ENCODE data around the gene SEMA3G. TPM values are rescaled to one million over a fixed set of nuclear protein-coding genes. Genes with fewer than 3 reads are reported as not detected.

The SEMA3G gene
- polyA plus RNA-seq, 1 donor (not counting 4 experiments of a cell fraction or from before 2014, with no cell fraction given) = 0.07 TPM

DNA sequence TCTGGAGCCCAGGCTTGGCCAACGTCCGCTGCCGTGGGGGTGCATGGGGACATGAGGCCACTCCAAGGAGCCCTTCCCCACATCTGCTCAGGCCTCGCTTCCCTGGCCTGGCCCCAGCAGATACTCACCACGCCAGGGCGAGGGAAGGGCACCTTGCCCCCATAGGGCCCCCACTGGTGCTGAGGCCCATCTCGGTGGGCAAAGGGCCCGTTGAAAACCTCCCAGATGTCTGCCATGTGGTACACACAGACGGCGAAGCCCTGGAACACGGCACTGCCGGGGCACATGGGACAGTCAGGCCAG, 4.7 kb downstream of the SEMA3G start:
- no peak for FAIRE-seq
- DNase-seq (ENCODE audit: low read depth, low spot score) = no peak
- Histone ChIP-seq H3K4me1 (ENCODE audit: control insufficient read depth, extremely low read depth, insufficient read depth, low read length) (peaks cover 10% of the 10 kb centered on the region), H3K9me3 (ENCODE audit: control insufficient read depth, low read depth, low read length) (no peaks in the 10 kb centered on the region), H3K9ac (ENCODE audit: control insufficient read depth, extremely low read depth, insufficient read depth, low read length) (no peak overlapping the region), H3K4me3 (ENCODE audit: control insufficient read depth in 2 of 3, extremely low read depth in 1 of 3, insufficient read depth in 2 of 3, low read depth in 1 of 3, low read length in 3 of 3) (no peak overlapping the region), H3K36me3 (ENCODE audit: control insufficient read depth in 2 of 2, extremely low read depth in 1 of 2, insufficient read depth in 2 of 2, low read length in 2 of 2) (no peaks in the 10 kb centered on the region), H3K27me3 (ENCODE audit: control insufficient read depth, extremely low read depth, insufficient read depth, low read length) (no peaks in the 10 kb centered on the region), H2AFZ (ENCODE audit: control insufficient read depth, low read length) (no peak overlapping the region), H3K79me2 (ENCODE audit: control insufficient read depth, insufficient read depth, low read length) (no peaks in the 10 kb centered on the region), H3K9me1 (ENCODE audit: control insufficient read depth, extremely low read depth, insufficient read depth, low read length) (no peaks in the 10 kb centered on the region), H3K27ac (ENCODE audit: control insufficient read depth, insufficient read depth, low read length) (no peak overlapping the region), H4K20me1 (ENCODE audit: control insufficient read depth, extremely low read depth, insufficient read depth, low read length) (no peaks in the 10 kb centered on the region), H3K4me2 (ENCODE audit: control insufficient read depth, extremely low read depth, insufficient read depth, low read depth, low read length) (no peak overlapping the region)
- TF ChIP-seq EZH2 (IDR thresholded peaks at IDR 0.05; ENCODE audit: low read length) = no peak
- TF ChIP-seq, protein P1, sequence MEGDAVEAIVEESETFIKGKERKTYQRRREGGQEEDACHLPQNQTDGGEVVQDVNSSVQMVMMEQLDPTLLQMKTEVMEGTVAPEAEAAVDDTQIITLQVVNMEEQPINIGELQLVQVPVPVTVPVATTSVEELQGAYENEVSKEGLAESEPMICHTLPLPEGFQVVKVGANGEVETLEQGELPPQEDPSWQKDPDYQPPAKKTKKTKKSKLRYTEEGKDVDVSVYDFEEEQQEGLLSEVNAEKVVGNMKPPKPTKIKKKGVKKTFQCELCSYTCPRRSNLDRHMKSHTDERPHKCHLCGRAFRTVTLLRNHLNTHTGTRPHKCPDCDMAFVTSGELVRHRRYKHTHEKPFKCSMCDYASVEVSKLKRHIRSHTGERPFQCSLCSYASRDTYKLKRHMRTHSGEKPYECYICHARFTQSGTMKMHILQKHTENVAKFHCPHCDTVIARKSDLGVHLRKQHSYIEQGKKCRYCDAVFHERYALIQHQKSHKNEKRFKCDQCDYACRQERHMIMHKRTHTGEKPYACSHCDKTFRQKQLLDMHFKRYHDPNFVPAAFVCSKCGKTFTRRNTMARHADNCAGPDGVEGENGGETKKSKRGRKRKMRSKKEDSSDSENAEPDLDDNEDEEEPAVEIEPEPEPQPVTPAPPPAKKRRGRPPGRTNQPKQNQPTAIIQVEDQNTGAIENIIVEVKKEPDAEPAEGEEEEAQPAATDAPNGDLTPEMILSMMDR (optimal IDR thresholded peaks at IDR 0.05 in 1 of 3, IDR thresholded peaks at IDR 0.05 in 1 of 3, conservative IDR thresholded peaks at IDR 0.05 in 1 of 3; ENCODE audit: extremely low read depth in 1 of 3, insufficient read depth in 2 of 3, low read length in 3 of 3) = no peak
- dilution Hi-C loops (cut with MboI; ENCODE audit: extremely low pct_ligation_motif_present, low sequenced_read_pairs) = no loop called here

DNA sequence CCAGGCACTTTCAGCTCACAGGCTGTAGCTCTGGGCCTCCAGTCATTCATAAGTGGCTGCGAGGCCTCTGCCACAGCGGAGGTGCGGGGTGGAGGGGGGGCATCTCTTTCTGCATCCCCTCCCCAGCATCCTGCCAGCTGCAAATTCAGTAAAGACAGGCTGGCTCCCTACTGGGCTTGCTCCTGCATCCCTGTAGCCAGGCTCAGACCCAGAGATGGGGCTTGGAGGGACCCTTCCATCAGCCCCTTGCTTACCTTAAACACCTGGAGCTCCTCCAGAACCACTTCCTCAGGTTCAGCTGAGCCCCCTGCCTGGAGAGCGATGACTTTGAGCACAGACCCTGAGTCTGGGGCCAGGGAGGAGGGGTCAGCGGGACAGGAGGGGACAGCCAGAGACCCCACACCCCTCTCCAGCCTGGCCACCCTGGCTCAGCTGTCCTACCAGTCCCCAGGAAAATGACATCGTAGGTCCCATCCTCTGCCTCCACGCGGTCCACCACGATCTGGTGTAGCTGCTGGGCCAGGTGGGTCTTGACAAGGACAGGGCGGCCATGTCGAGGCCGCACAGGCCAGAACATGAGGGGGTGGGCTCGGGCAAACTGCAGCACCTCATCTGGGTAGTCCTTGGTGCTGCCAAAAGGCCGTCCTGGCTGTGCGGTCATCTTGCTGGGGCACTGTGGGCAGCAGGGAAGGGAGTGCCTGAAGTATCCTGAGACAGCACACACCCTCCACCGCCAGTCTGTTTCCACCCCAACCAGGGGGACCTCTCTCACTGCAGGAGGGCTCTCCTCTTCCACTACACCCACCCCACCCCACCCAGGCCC, 5.3 kb downstream of the SEMA3G start:
- TF ChIP-seq EZH2 (IDR thresholded peaks at IDR 0.05; ENCODE audit: low read length) = no peak
- TF ChIP-seq, protein P1 (optimal IDR thresholded peaks at IDR 0.05 in 1 of 3, IDR thresholded peaks at IDR 0.05 in 1 of 3, conservative IDR thresholded peaks at IDR 0.05 in 1 of 3; ENCODE audit: extremely low read depth in 1 of 3, insufficient read depth in 2 of 3, low read length in 3 of 3) = no peak
- H3K4me2 ChIP-seq (ENCODE audit: control insufficient read depth, extremely low read depth, insufficient read depth, low read depth, low read length) = no peak overlapping the region
- H3K4me3 ChIP-seq (ENCODE audit: control insufficient read depth in 2 of 3, extremely low read depth in 1 of 3, insufficient read depth in 2 of 3, low read depth in 1 of 3, low read length in 3 of 3) = no peak overlapping the region
- no peak overlapping the region for H3K27ac ChIP-seq (ENCODE audit: control insufficient read depth, insufficient read depth, low read length)
- H2AFZ ChIP-seq (ENCODE audit: control insufficient read depth, low read length) = no peak overlapping the region
- H3K9ac ChIP-seq (ENCODE audit: control insufficient read depth, extremely low read depth, insufficient read depth, low read length) = no peak overlapping the region
- H4K20me1 ChIP-seq (ENCODE audit: control insufficient read depth, extremely low read depth, insufficient read depth, low read length) = no peaks in the 10 kb centered on the region
- peaks cover 10% of the 10 kb centered on the region for H3K4me1 ChIP-seq (ENCODE audit: control insufficient read depth, extremely low read depth, insufficient read depth, low read length)
- no peak for DNase-seq (ENCODE audit: low read depth, low spot score)
- H3K36me3 ChIP-seq (ENCODE audit: control insufficient read depth in 2 of 2, extremely low read depth in 1 of 2, insufficient read depth in 2 of 2, low read length in 2 of 2) = no peaks in the 10 kb centered on the region
- FAIRE-seq = no peak
- no peaks in the 10 kb centered on the region for H3K79me2 ChIP-seq (ENCODE audit: control insufficient read depth, insufficient read depth, low read length)
- no peaks in the 10 kb centered on the region for H3K27me3 ChIP-seq (ENCODE audit: control insufficient read depth, extremely low read depth, insufficient read depth, low read length)
- H3K9me1 ChIP-seq (ENCODE audit: control insufficient read depth, extremely low read depth, insufficient read depth, low read length) = no peaks in the 10 kb centered on the region
- H3K9me3 ChIP-seq (ENCODE audit: control insufficient read depth, low read depth, low read length) = no peaks in the 10 kb centered on the region
- dilution Hi-C loops (cut with MboI; ENCODE audit: extremely low pct_ligation_motif_present, low sequenced_read_pairs) = no loop called here
